ENCODE results near the gene DTHD1.

DTHD1 gene

DNA sequence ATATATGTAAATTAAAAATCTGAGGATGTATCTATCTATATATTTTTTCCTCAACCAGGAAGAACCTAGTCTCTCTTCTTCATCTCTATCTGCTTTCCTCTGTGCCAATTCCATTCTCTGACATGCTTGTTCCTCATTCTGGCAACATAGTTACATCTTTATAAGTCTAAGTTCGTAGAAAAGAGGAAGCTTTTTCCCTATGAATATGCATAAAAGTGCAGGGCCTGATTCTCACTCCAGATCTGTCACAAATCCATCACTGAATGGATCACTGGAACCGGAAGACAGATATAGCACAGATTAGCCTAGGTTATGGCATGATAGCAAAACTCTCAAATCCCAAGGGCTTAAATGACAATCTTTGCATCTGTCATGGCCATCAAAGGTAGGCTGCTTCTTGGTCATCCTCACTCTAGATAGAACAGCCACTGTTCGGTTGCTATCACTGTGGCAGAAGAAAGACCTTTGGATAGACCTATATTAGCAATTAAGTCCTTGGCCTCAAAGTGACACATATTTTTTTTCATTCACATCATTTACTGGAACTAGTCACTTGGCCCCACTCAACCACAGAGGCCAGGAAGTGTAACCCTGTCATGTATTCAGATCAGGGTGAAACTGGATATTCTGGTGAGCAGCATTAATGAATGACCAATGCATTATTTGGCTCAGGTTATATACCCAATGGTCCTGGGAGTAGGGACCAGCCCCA, 22.2 kb downstream of the DTHD1 start:
- no peak overlapping the region for H3K4me3 ChIP-seq (ENCODE audit: low read depth in 1 of 2, low read length in 2 of 2)
- H3K27ac ChIP-seq (ENCODE audit: low read length), result no peak overlapping the region
- no peaks in the 10 kb centered on the region for H4K20me1 ChIP-seq (ENCODE audit: insufficient read depth, low read length)
- H3K9ac ChIP-seq (ENCODE audit: low read depth, low read length), result no peak overlapping the region
- H3K36me3 ChIP-seq (ENCODE audit: insufficient read depth, low read length), result no peaks in the 10 kb centered on the region
- ATAC-seq (ENCODE audit: insufficient read depth, low read depth) (no peak), DNase-seq (no peak)
- H3K4me2 ChIP-seq (ENCODE audit: insufficient read depth, low read length), result no peak overlapping the region
- no peaks in the 10 kb centered on the region for H3K27me3 ChIP-seq (ENCODE audit: insufficient read depth, low read length, poor library complexity)
- H3K9me3 ChIP-seq (ENCODE audit: insufficient read depth, low read length, severe bottlenecking), result no peaks in the 10 kb centered on the region
- no peak for TF ChIP-seq EZH2 (IDR thresholded peaks at IDR 0.05; ENCODE audit: borderline replicate concordance, low read depth, low read length, severe bottlenecking)
- TF ChIP-seq, protein P1, sequence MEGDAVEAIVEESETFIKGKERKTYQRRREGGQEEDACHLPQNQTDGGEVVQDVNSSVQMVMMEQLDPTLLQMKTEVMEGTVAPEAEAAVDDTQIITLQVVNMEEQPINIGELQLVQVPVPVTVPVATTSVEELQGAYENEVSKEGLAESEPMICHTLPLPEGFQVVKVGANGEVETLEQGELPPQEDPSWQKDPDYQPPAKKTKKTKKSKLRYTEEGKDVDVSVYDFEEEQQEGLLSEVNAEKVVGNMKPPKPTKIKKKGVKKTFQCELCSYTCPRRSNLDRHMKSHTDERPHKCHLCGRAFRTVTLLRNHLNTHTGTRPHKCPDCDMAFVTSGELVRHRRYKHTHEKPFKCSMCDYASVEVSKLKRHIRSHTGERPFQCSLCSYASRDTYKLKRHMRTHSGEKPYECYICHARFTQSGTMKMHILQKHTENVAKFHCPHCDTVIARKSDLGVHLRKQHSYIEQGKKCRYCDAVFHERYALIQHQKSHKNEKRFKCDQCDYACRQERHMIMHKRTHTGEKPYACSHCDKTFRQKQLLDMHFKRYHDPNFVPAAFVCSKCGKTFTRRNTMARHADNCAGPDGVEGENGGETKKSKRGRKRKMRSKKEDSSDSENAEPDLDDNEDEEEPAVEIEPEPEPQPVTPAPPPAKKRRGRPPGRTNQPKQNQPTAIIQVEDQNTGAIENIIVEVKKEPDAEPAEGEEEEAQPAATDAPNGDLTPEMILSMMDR (IDR thresholded peaks at IDR 0.05; ENCODE audit: borderline replicate concordance, extremely low read depth, low read length, poor library complexity, severe bottlenecking), result no peak
- no peaks in the 10 kb centered on the region for H3K4me1 ChIP-seq (ENCODE audit: insufficient read depth, low read length)
- no peak overlapping the region for H2AFZ ChIP-seq (ENCODE audit: low read depth, low read length)
- H3K79me2 ChIP-seq (ENCODE audit: insufficient read depth, low read length), result no peaks in the 10 kb centered on the region

DNA sequence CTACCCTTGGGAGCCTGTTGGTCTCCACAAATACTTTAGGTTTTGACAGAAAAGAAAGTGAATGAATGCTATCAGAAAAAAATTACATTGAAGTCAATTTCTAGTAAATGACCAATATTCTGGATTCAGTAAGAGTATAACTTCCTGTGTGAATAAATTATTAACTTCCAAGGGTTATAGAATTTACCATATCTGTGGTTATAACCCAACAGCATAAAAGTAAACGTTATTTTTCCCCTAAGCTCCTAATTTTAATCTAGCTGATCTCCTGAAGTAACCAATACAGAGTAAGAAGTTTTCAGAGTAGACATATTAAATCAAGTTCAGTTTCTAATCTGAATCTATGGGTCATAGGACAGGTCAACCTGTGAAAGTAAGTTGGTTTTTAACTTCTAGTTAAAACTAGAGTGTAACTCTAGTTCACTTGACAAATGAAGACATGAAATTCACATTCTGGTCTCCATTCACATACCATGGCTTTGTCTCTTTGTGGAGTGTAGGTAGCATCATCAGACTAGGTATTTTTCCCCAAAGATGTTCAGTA, 22.8 kb downstream of the DTHD1 start:
- no peaks in the 10 kb centered on the region for H3K9me3 ChIP-seq (ENCODE audit: insufficient read depth, low read length, severe bottlenecking)
- no peaks in the 10 kb centered on the region for H4K20me1 ChIP-seq (ENCODE audit: insufficient read depth, low read length)
- peak overlapping the region; percentile 19; the same call in 1 of the 2 replicates for H2AFZ ChIP-seq (ENCODE audit: low read depth, low read length)
- no peak overlapping the region for H3K9ac ChIP-seq (ENCODE audit: low read depth, low read length)
- H3K36me3 ChIP-seq (ENCODE audit: insufficient read depth, low read length), result no peaks in the 10 kb centered on the region
- no peak overlapping the region for H3K27ac ChIP-seq (ENCODE audit: low read length)
- no peak overlapping the region for H3K4me2 ChIP-seq (ENCODE audit: insufficient read depth, low read length)
- H3K27me3 ChIP-seq (ENCODE audit: insufficient read depth, low read length, poor library complexity), result no peaks in the 10 kb centered on the region
- DNase-seq (no peak), ATAC-seq (ENCODE audit: insufficient read depth, low read depth) (no peak)
- H3K4me3 ChIP-seq (ENCODE audit: low read depth in 1 of 2, low read length in 2 of 2), result no peak overlapping the region
- no peak for TF ChIP-seq EZH2 (IDR thresholded peaks at IDR 0.05; ENCODE audit: borderline replicate concordance, low read depth, low read length, severe bottlenecking)
- TF ChIP-seq, protein P1 (IDR thresholded peaks at IDR 0.05; ENCODE audit: borderline replicate concordance, extremely low read depth, low read length, poor library complexity, severe bottlenecking), result no peak
- no peaks in the 10 kb centered on the region for H3K79me2 ChIP-seq (ENCODE audit: insufficient read depth, low read length)
- no peaks in the 10 kb centered on the region for H3K4me1 ChIP-seq (ENCODE audit: insufficient read depth, low read length)

DNA sequence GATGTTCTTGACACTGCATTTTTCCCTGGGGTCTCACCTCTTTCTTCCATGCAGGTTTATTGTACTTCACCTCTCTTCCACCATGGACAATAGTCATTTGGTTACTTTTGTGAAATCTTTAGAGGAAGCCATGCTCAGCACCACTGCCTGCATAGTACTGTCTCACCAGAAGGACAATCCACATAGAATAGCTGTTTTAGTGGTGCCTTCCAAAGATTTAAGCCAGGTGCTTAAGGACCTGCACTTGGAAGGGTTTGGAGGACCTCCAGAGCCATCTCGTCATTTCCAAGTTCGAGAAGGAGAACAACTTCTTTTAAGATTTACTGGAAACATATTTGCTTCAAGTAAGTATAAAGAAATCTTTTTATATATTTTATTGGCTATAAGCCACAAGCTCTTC, 26.7 kb downstream of the DTHD1 start:
- no peak for TF ChIP-seq EZH2 (IDR thresholded peaks at IDR 0.05; ENCODE audit: borderline replicate concordance, low read depth, low read length, severe bottlenecking)
- TF ChIP-seq, protein P1 (IDR thresholded peaks at IDR 0.05; ENCODE audit: borderline replicate concordance, extremely low read depth, low read length, poor library complexity, severe bottlenecking), result no peak
- no peaks in the 10 kb centered on the region for H3K36me3 ChIP-seq (ENCODE audit: insufficient read depth, low read length)
- H2AFZ ChIP-seq (ENCODE audit: low read depth, low read length), result no peak overlapping the region
- H3K4me1 ChIP-seq (ENCODE audit: insufficient read depth, low read length), result peaks cover 26% of the 10 kb centered on the region
- H3K79me2 ChIP-seq (ENCODE audit: insufficient read depth, low read length), result no peaks in the 10 kb centered on the region
- no peaks in the 10 kb centered on the region for H4K20me1 ChIP-seq (ENCODE audit: insufficient read depth, low read length)
- no peak overlapping the region for H3K4me2 ChIP-seq (ENCODE audit: insufficient read depth, low read length)
- DNase-seq (no peak), ATAC-seq (ENCODE audit: insufficient read depth, low read depth) (no peak)
- no peak overlapping the region for H3K4me3 ChIP-seq (ENCODE audit: low read depth in 1 of 2, low read length in 2 of 2)
- H3K9me3 ChIP-seq (ENCODE audit: insufficient read depth, low read length, severe bottlenecking), result no peaks in the 10 kb centered on the region
- H3K9ac ChIP-seq (ENCODE audit: low read depth, low read length), result no peak overlapping the region
- H3K27ac ChIP-seq (ENCODE audit: low read length), result no peak overlapping the region
- H3K27me3 ChIP-seq (ENCODE audit: insufficient read depth, low read length, poor library complexity), result no peaks in the 10 kb centered on the region
